ENCODE results near the gene RHBDD2.

Gene RHBDD2

GRCh38 chr7:75925717-75926435 lies 47.0 kb downstream of the RHBDD2 start:
- Histone ChIP-seq H3K4me1 (ENCODE audit: insufficient read depth, low read length) (no peaks in the 10 kb centered on the region), H3K27me3 (ENCODE audit: insufficient read depth, low read length) (no peaks in the 10 kb centered on the region), H3K4me3 (ENCODE audit: low read length) (no peak overlapping the region), H3K9ac (ENCODE audit: low read depth, low read length) (no peak overlapping the region), H3K36me3 (ENCODE audit: insufficient read depth, low read length) (peaks cover 4% of the 10 kb centered on the region), H3K27ac (ENCODE audit: low read depth, low read length) (no peak overlapping the region), H3K9me3 (ENCODE audit: insufficient read depth, low read depth, low read length) (no peaks in the 10 kb centered on the region)
- 93% methylated on average over 10 of the region's 10 CpGs for WGBS

- 97% methylated on average over 4 of the region's 4 CpGs for WGBS
- Histone ChIP-seq H3K27me3 (ENCODE audit: insufficient read depth, low read length) (no peaks in the 10 kb centered on the region), H3K36me3 (ENCODE audit: insufficient read depth, low read length) (peaks cover 4% of the 10 kb centered on the region; the same call in 1 of the 2 replicates), H3K4me1 (ENCODE audit: insufficient read depth, low read length) (no peaks in the 10 kb centered on the region), H3K9ac (ENCODE audit: low read depth, low read length) (no peak overlapping the region), H3K27ac (ENCODE audit: low read depth, low read length) (no peak overlapping the region), H3K9me3 (ENCODE audit: insufficient read depth, low read depth, low read length) (no peaks in the 10 kb centered on the region), H3K4me3 (ENCODE audit: low read length) (no peak overlapping the region)
Observed at GRCh38 chr7:75928568-75928914, 49.7 kb downstream of the RHBDD2 start.

- Histone ChIP-seq H3K4me3 (ENCODE audit: low read length) (no peak overlapping the region), H3K9ac (ENCODE audit: low read depth, low read length) (no peak overlapping the region), H3K9me3 (ENCODE audit: insufficient read depth, low read depth, low read length) (no peaks in the 10 kb centered on the region), H3K27me3 (ENCODE audit: insufficient read depth, low read length) (no peaks in the 10 kb centered on the region), H3K4me1 (ENCODE audit: insufficient read depth, low read length) (no peaks in the 10 kb centered on the region), H3K36me3 (ENCODE audit: insufficient read depth, low read length) (peaks cover 4% of the 10 kb centered on the region; the same call in 1 of the 2 replicates), H3K27ac (ENCODE audit: low read depth, low read length) (no peak overlapping the region)
- WGBS = 91% methylated on average over 5 of the region's 5 CpGs
Observed at GRCh38 chr7:75931680-75932079, 52.8 kb downstream of the RHBDD2 start.

- Histone ChIP-seq H3K4me3 (ENCODE audit: low read length) (no peak overlapping the region), H3K9ac (ENCODE audit: low read depth, low read length) (no peak overlapping the region), H3K4me1 (ENCODE audit: insufficient read depth, low read length) (no peaks in the 10 kb centered on the region), H3K27ac (ENCODE audit: low read depth, low read length) (no peak overlapping the region), H3K9me3 (ENCODE audit: insufficient read depth, low read depth, low read length) (no peaks in the 10 kb centered on the region), H3K36me3 (ENCODE audit: insufficient read depth, low read length) (peaks cover 6% of the 10 kb centered on the region; the same call in 1 of the 2 replicates), H3K27me3 (ENCODE audit: insufficient read depth, low read length) (no peaks in the 10 kb centered on the region)
- whole genome bisulfite sequencing = 96% methylated on average over 15 of the region's 15 CpGs
Observed at GRCh38 chr7:75937958-75938786, 59.3 kb downstream of the RHBDD2 start.

Data from HUES64 (cell line).